Measurements from ENCODE around the gene TSPAN5.

Gene TSPAN5

GRCh38 chr4:98685225-98686042, 27.0 kb upstream of the TSPAN5 start:
- POLR2A ChIA-PET: no interaction called here
- no peak overlapping the region for H3K4me3 ChIP-seq (ENCODE audit: low read depth, low read length)
- CTCF ChIA-PET: no interaction called here

More at GRCh38 chr4:98685225-98686042, 27.0 kb upstream of the TSPAN5 start:
- Histone ChIP-seq H3K4me1 (ENCODE audit: control insufficient read depth, insufficient read depth, low read length) (no peaks in the 10 kb centered on the region), H3K36me3 (ENCODE audit: control insufficient read depth in 2 of 2, insufficient read depth in 1 of 2, low read length in 2 of 2) (no peaks in the 10 kb centered on the region), H3K27ac (ENCODE audit: extremely low read depth, low read depth, low read length) (no peak overlapping the region), H3K9me3 (ENCODE audit: control insufficient read depth, insufficient read depth, low read depth, low read length) (no peaks in the 10 kb centered on the region)
- TF ChIP-seq ZNF639 (tag by site-specific recombination; IDR thresholded peaks at IDR 0.05): no peak
- TF ChIP-seq ZNF266 (tag by site-specific recombination; IDR thresholded peaks at IDR 0.05; ENCODE audit: low read depth): no peak
- TF ChIP-seq KLF10 (tag by site-specific recombination; IDR thresholded peaks at IDR 0.05): no peak
- TF ChIP-seq ZNF785 (tag by site-specific recombination; IDR thresholded peaks at IDR 0.05): no peak
- no peak for TF ChIP-seq ZNF473 (tag by site-specific recombination; IDR thresholded peaks at IDR 0.05)
- no peak for TF ChIP-seq ZNF664 (tag by site-specific recombination; IDR thresholded peaks at IDR 0.05)
- TF ChIP-seq MZF1 (tag by site-specific recombination; IDR thresholded peaks at IDR 0.05; ENCODE audit: borderline replicate concordance): no peak
- no peak for TF ChIP-seq GLI2 (tag by site-specific recombination; IDR thresholded peaks at IDR 0.05; ENCODE audit: borderline replicate concordance, low read depth)
- no peak for TF ChIP-seq ZBTB10 (tag by site-specific recombination; IDR thresholded peaks at IDR 0.05)
- TF ChIP-seq ZNF561 (tag by site-specific recombination; IDR thresholded peaks at IDR 0.05; ENCODE audit: borderline replicate concordance): no peak
- TF ChIP-seq ZNF621 (tag by site-specific recombination; IDR thresholded peaks at IDR 0.05): no peak
- no peak for TF ChIP-seq REST (tag by site-specific recombination; IDR thresholded peaks at IDR 0.05)
- no peak for TF ChIP-seq ZNF350 (tag by site-specific recombination; IDR thresholded peaks at IDR 0.05)
- TF ChIP-seq GLIS1 (tag by site-specific recombination; IDR thresholded peaks at IDR 0.05): no peak
- TF ChIP-seq EGR2 (tag by site-specific recombination; IDR thresholded peaks at IDR 0.05; ENCODE audit: low read depth): no peak
- no peak for TF ChIP-seq TSHZ1 (tag by site-specific recombination; IDR thresholded peaks at IDR 0.05; ENCODE audit: borderline replicate concordance)
- no peak for TF ChIP-seq ZFP69B (tag by site-specific recombination; IDR thresholded peaks at IDR 0.05)
- TF ChIP-seq SCRT2 (tag by site-specific recombination; IDR thresholded peaks at IDR 0.05): no peak
- TF ChIP-seq ZFP37 (tag by site-specific recombination; IDR thresholded peaks at IDR 0.05): no peak

All from HEK293 (cell line).